Activated T-cell treated with anti-CD3 and anti-CD28 coated beads for 48 hours (primary cell): ENCODE results near the gene TM4SF20.

Experiments used
- DNase-seq: peaks from one replicate; pipeline ENCODE4 v3.0.0-alpha.2; 2020; ENCODE audit warnings: low read depth

TM4SF20 gene

DNA sequence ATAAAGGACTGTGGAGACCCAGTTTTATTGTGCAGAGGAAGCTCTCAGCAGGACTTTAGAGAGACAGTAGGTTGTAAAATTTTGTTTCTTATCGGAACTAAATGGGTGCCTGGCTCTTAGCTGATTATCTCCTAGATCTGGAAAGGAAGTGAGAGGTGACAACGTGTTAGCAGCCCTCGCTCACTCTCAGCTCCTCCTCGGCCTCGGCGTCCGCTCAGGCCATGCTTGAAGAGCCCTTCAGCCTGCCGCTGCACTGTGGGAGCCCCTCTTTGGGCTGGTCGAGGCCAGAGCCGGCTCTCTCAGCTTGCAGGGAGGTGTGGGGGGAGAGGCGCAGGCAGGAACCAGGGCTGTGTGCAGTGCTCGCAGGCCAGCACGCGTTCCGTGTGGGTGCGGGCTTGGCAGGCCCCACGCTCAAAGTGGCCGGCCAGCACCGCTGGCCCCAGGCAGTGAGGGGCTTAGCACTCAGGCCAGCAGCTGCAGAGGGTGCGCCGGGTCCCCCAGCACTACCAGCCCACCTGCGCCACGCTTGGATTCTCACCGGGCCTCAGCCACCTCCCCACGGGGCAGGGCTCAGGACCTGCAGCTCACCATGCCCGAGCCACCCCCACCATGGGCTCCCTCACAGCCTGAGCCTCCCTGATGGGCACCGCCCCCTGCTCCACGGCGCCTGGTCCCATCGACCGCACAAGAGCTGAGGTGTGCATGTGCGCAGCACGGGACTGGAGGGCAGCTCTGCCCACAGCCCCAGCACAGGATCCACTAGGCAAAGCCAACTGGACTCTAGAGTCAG, 58.6 kb downstream of the TM4SF20 start:
- DNase-seq: no peak

DNA sequence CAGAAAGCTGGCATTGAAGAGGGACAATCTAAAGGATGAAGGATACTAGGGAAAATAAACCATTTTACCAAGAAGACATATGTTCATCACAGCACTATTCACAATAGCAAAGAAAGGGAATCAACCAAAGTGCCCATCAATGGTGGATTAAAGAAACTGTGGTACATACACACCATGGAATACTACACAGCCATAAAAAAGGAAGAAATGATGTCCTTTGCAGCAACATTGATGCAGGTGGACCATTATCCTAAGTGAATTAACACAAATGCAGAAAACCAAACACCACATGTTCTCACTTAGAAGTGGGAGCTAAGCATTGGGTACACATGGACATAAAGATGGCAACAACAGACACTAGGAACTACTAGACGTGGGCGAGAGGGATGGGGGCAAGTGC, 61.3 kb downstream of the TM4SF20 start:
- DNase-seq: no peak

- DNase-seq: no peak
These were observed 65.8 kb downstream of the TM4SF20 start for GRCh38 chr2:227313310-227313709.

GRCh38 chr2:227312579-227312978, 66.5 kb downstream of the TM4SF20 start:
- DNase-seq: no peak
